Cardiac fibroblast (primary cell): ENCODE results near the gene ARID1B.

Experiments used
- DNase-seq, 2 donors: peaks; one replicate each; pipeline versions ENCODE4 v3.0.0 to v3.0.0-alpha.2; 2010; ENCODE audit warnings: low read depth in 2 of 2
- H3K4me3 ChIP-seq, 2 donors: replicated peaks in 1 of 2; 1 replicate in 1 of 2; 2 replicates in 1 of 2; pipeline ENCODE4 v1.5.1; 2011; ENCODE audit warnings: low read depth in 2 of 2, low read length in 2 of 2, mild to moderate bottlenecking in 2 of 2, moderate library complexity in 1 of 2
- CTCF ChIP-seq: IDR thresholded peaks from one replicate; pipeline ENCODE4 v1.5.1; 2011; ENCODE audit warnings: low read depth, mild to moderate bottlenecking, low read length, inconsistent platforms

Gene ARID1B

GRCh38 chr6:156793200-156793599, 16.0 kb downstream of the ARID1B start:
- no peak for TF ChIP-seq CTCF
- no peak overlapping the region for H3K4me3 ChIP-seq
- DNase-seq: no peak

- TF ChIP-seq CTCF: no peak
- peak in 1 of 2 donors; percentile 43 for DNase-seq
- no peak overlapping the region for H3K4me3 ChIP-seq
These were observed 17.6 kb downstream of the ARID1B start for GRCh38 chr6:156794546-156795354.

- TF ChIP-seq CTCF: no peak
- peak; percentile 34 for DNase-seq
- peak overlapping the region in 1 of 2 donors; percentile 33 for H3K4me3 ChIP-seq
These were observed 18.6 kb downstream of the ARID1B start for GRCh38 chr6:156795825-156796224.

- no peak for DNase-seq
- no peak overlapping the region for H3K4me3 ChIP-seq
- TF ChIP-seq CTCF: no peak
These were observed 19.4 kb downstream of the ARID1B start for GRCh38 chr6:156796627-156797026.

GRCh38 chr6:156797901-156798735, 20.9 kb downstream of the ARID1B start:
- no peak overlapping the region for H3K4me3 ChIP-seq
- TF ChIP-seq CTCF: no peak
- no peak for DNase-seq

- TF ChIP-seq CTCF: no peak
- no peak overlapping the region for H3K4me3 ChIP-seq
- no peak for DNase-seq
These were observed 24.5 kb downstream of the ARID1B start for GRCh38 chr6:156801712-156802111.
